ENCODE data around the gene FAP.

The FAP gene

DNA sequence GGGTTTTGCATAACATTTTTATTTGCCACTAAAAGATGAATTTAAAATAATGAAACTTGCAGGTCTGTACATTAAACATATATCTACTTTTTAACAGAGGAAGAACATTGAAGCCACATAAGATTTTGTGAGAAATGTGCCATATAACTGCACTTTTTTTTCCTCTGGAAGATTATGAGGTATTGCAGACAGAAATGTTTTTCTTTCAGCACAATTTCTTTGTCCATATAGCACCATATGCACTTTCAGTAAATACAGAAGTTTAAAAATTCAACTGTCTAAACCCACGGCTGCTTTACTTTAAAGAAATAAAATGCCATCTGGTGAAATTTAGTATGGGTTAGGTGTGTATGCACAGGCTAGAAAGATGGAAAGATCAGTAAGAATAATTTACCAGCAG is 470 bp upstream of the FAP start:
- no peak for DNase-seq (ENCODE audit: low read depth in 3 of 3)

- no peak for DNase-seq (ENCODE audit: low read depth in 3 of 3)
Observed at GRCh38 chr2:162242586-162243280, 512 bp downstream of the FAP start.

DNA sequence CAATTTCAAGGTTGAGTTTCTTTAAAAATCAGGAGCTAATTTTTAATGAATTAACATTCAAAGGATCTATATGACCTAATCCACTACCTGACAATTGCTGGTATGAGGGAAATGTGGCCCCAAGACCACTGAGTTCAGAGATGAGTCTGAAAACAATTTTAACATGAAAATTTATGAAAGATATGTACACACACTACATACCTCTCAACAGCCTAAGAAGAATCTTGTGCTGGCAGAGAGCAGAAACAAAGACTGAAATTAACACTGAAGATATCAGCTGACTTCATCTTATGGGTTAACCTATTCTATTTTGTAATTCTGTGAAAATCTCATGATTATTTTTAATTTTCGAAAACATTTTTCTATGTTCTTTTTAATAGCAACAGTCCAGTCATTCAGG is 1.7 kb downstream of the FAP start:
- DNase-seq (ENCODE audit: low read depth in 3 of 3), result no peak

GRCh38 chr2:162234620-162235462 is 8.4 kb downstream of the FAP start:
- DNase-seq (ENCODE audit: low read depth in 3 of 3), result no peak

- DNase-seq (ENCODE audit: low read depth in 3 of 3), result no peak
Observed at GRCh38 chr2:162233197-162233596, 10.0 kb downstream of the FAP start.

GRCh38 chr2:162232671-162233070 is 10.6 kb downstream of the FAP start:
- no peak for DNase-seq (ENCODE audit: low read depth in 3 of 3)

DNA sequence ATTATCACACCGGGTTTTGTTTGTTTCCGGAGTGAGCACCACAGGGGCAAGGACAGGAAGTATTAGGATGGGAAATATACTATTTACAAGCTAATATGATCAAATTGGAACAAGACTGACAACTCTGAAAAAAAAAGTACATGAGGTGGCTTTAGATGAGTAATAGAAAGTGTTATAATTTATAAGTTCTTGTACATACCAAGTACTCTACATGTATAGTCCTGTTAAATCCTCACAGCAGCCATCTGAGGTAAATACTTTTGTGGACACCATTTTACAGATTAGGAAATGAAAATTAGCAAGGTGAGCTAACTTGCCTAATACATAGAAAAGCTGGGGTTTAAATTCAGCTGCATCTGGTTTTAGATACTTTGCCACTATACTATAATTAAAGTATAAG is 11.2 kb downstream of the FAP start:
- no peak for DNase-seq (ENCODE audit: low read depth in 3 of 3)

GRCh38 chr2:162230761-162231160 is 12.5 kb downstream of the FAP start:
- no peak for DNase-seq (ENCODE audit: low read depth in 3 of 3)

GRCh38 chr2:162226836-162227235 is 16.4 kb downstream of the FAP start:
- DNase-seq (ENCODE audit: low read depth in 3 of 3), result no peak

DNA sequence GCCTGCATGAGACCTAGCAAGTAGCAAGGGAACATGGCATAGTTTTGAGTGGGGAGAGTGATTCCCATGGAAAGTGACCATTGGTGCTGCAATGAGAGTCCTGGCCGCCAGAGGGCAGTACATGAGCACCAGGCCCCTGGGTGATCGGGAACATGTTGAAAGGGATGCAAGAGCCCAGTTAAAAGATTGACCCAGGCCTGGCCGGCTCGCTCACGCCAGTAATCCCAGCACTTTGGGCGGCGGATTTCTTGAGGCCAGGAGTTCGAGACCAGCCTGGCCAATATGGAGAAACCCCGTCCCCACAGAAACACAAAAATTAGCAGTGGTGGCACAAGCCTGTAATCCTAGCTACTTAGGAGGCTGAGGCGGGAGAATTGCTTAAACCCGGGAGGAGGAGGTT is 22.2 kb downstream of the FAP start:
- peak; percentile 22 to 53 (median 39) for DNase-seq (ENCODE audit: low read depth in 3 of 3)

GRCh38 chr2:162220368-162220767 is 22.9 kb downstream of the FAP start:
- no peak for DNase-seq (ENCODE audit: low read depth in 3 of 3)

- no peak for DNase-seq (ENCODE audit: low read depth in 3 of 3)
Observed at GRCh38 chr2:162219426-162219825, 23.8 kb downstream of the FAP start.

DNA sequence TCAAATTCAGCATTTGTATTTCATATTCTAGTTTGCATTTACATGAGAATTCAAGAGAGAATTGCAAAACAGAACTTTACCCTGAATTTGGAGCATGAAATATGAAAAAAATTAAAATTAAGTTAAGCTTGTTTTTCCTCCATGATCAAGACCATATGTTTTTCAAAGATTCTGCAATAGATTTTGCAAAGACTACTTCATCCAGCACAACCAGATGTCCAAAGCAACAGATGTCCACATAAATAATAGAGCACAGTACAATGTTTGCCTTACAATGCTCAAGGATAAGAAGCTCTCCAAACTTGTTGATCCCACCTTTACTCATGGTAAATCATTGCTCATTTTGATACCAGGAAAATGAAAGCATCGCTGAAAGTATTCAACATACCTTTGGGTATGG is 25.6 kb downstream of the FAP start:
- no peak for DNase-seq (ENCODE audit: low read depth in 3 of 3)

GRCh38 chr2:162215162-162215561 is 28.1 kb downstream of the FAP start:
- no peak for DNase-seq (ENCODE audit: low read depth in 3 of 3)

- DNase-seq (ENCODE audit: low read depth in 3 of 3), result no peak
Observed at GRCh38 chr2:162212366-162212765, 30.9 kb downstream of the FAP start.

DNA sequence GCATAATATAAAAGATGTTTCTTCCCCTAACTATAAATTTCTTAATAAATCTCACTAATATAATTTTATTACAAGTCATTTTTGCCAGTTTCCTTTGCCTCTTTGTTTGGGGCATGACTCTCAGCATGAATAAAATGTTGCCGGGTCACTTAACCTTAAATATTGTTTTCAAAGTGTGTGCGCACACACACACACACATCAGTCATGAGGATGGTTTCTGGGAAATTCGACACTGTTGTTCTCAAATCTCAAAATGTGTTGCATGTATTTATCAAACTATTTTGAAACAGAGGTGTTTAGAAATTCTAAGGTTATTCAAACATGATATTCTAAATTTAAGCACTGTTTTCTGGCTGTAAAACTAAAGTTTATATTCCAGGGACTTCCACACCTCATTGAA is 31.5 kb downstream of the FAP start:
- no peak for DNase-seq (ENCODE audit: low read depth in 3 of 3)

DNA sequence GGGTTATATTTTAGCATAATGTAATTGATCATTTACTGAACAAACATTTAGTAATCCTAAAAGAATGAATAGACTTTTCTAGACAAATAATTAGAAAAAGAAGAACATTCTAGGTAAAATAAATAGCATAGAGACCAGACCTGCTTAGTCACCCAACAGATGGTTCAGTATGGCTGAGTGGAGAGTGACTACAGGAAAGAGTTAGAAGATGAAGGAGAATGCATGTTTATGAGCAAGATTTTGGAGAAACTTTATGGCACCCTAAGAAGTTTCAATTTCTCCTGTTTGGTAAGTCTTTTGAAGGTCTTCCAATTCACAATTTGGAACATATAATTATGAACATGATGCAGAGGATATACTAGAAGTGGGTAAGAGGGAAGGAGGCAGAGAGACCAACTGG is 32.9 kb downstream of the FAP start:
- no peak for DNase-seq (ENCODE audit: low read depth in 3 of 3)

GRCh38 chr2:162202203-162202602 is 41.0 kb downstream of the FAP start:
- DNase-seq (ENCODE audit: low read depth in 3 of 3), result no peak

GRCh38 chr2:162200636-162201035 is 42.6 kb downstream of the FAP start:
- DNase-seq (ENCODE audit: low read depth in 3 of 3), result no peak

DNA sequence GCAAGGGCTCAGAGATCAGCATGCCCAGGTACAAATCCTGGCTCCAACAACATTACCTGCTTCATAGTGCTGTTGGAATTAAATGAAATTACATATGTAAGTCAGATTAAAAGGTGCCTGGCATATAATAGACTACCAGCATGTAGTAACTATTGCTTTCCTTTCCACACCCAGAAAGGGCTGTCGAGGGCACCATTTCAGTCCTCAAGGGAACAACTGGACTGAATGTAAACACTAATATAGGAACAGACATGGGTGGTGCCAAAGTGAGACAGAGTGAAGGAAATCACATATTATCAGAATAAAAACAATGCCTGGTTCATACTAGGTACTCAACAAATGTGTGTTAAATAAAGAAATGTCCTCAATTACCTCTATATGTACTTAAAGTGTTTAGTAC is 43.3 kb downstream of the FAP start:
- no peak for DNase-seq (ENCODE audit: low read depth in 3 of 3)

GRCh38 chr2:162198239-162198638 is 45.0 kb downstream of the FAP start:
- no peak for DNase-seq (ENCODE audit: low read depth in 3 of 3)

GRCh38 chr2:162197069-162197825 is 46.0 kb downstream of the FAP start:
- DNase-seq (ENCODE audit: low read depth in 3 of 3), result no peak

GRCh38 chr2:162196638-162197037 is 46.6 kb downstream of the FAP start:
- no peak for DNase-seq (ENCODE audit: low read depth in 3 of 3)
